K562 (cell line): Measurements from ENCODE around the gene KIF9. TPM values are rescaled to one million over a fixed set of nuclear protein-coding genes. Genes with fewer than 3 reads are reported as not detected.

Source experiments
- CHD4 ChIP-seq: fragments of 200-600 bp; sonication (generic); IDR thresholded peaks from 3 replicates; pipeline ENCODE4 v1.6.1; 2012; ENCODE audit warnings: low read depth, mild to moderate bottlenecking, mixed read lengths, low read length, inconsistent platforms; ENCODE audit not compliant: insufficient read depth, insufficient replicate concordance, poor library complexity, severe bottlenecking
- FOXK2 ChIP-seq, 2 experiments: fragments of 450-650 bp; IDR thresholded peaks in 1 of 2; conservative IDR thresholded peaks in 1 of 2; 2 replicates each; pipeline ENCODE4 v1.6.1; 2016; ENCODE audit warnings: low read depth in 2 of 2, mild to moderate bottlenecking in 1 of 2
- HNRNPLL ChIP-seq: fragments of 200-400 bp; formaldehyde crosslinking; IDR thresholded peaks from 2 replicates; pipeline ENCODE4 v1.6.1; 2017; ENCODE audit warnings: low read length, low read depth, mild to moderate bottlenecking; ENCODE audit not compliant: poor library complexity, severe bottlenecking
- HOXB6 ChIP-seq: fragments of 250-450 bp; sonication (Bioruptor Pico); IDR thresholded peaks from 2 replicates; pipeline ENCODE4 v1.5.1; 2022; ENCODE audit warnings: mild to moderate bottlenecking, borderline replicate concordance
- KLF1 ChIP-seq: fragments of 450-650 bp; IDR thresholded peaks from 2 replicates; pipeline ENCODE4 v1.6.1; 2016; ENCODE audit warnings: missing genetic modification characterization, missing compliant biosample characterization
- MLLT1 ChIP-seq, 2 experiments: fragments of 450-650 bp; IDR thresholded peaks; 2 replicates each; pipeline ENCODE4 v1.6.1; 2016
- MTA3 ChIP-seq: fragments of 450-650 bp; formaldehyde crosslinking; IDR thresholded peaks from 2 replicates; pipeline ENCODE4 v1.6.1; 2017; ENCODE audit warnings: mild to moderate bottlenecking, borderline replicate concordance
- MXI1 ChIP-seq: IDR thresholded peaks from 2 replicates; pipeline ENCODE4 v1.6.1; 2011; ENCODE audit warnings: low read depth, mild to moderate bottlenecking, improper control_type of control experiment, low read length
- NRF1 ChIP-seq, 2 experiments: fragments of 450-650 bp; IDR thresholded peaks in 1 of 2; conservative IDR thresholded peaks in 1 of 2; 2 replicates each; pipeline ENCODE4 v1.6.1; 2014; ENCODE audit warnings: mild to moderate bottlenecking in 2 of 2
- RAD21 ChIP-seq, 2 experiments: fragments of 250-450 bp in 1 of 2; fragments of 450-650 bp in 1 of 2; sonication (Bioruptor Pico) in 1 of 2; formaldehyde crosslinking in 1 of 2; IDR thresholded peaks in 1 of 2; conservative IDR thresholded peaks in 1 of 2; 2 replicates each; pipeline versions ENCODE4 v1.4.0 to v1.8.0; 2020 to 2022; ENCODE audit warnings: mild to moderate bottlenecking in 2 of 2, moderate library complexity in 1 of 2
- SIX5 ChIP-seq, 2 experiments: IDR thresholded peaks; 2 replicates each; pipeline ENCODE4 v1.6.1; 2011; ENCODE audit warnings: low read length in 2 of 2, borderline replicate concordance in 1 of 2, low read depth in 1 of 2, mild to moderate bottlenecking in 1 of 2, moderate library complexity in 1 of 2; ENCODE audit not compliant: insufficient read depth in 1 of 2
- SMAD1 ChIP-seq: fragments of 150-350 bp; IDR thresholded peaks from 2 replicates; pipeline ENCODE4 v1.6.1; 2014; ENCODE audit warnings: low read length, low read depth; ENCODE audit not compliant: partially characterized antibody
- TFAP4 ChIP-seq: sonication (generic); formaldehyde crosslinking; IDR thresholded peaks from 2 replicates; pipeline ENCODE4 v1.8.0; 2022; ENCODE audit warnings: missing genetic modification reagents, mild to moderate bottlenecking, moderate library complexity, borderline replicate concordance
- ZBTB11 ChIP-seq, 3 experiments: fragments of 200-800 bp in 1 of 3; fragments of 250-450 bp in 1 of 3; fragments of 450-650 bp in 1 of 3; sonication (Bioruptor Pico) in 1 of 3; sonication (Bioruptor generic) in 1 of 3; formaldehyde crosslinking in 1 of 3; IDR thresholded peaks; 2 replicates each; pipeline versions ENCODE4 v1.6.1 to v1.8.0; 2016 to 2022; ENCODE audit warnings: mild to moderate bottlenecking in 2 of 3, missing genetic modification characterization in 2 of 3, missing compliant biosample characterization in 1 of 3, moderate library complexity in 1 of 3
- ZBTB34 ChIP-seq: fragments of 250-450 bp; sonication (Bioruptor Pico); IDR thresholded peaks from 2 replicates; pipeline ENCODE4 v1.8.0; 2021; ENCODE audit warnings: mild to moderate bottlenecking, moderate library complexity
- polyA plus RNA-seq, 8 experiments: library from polyadenylated mRNA; depleted of rRNA in 4 of 8; stranded (reverse) in 5 of 8; unstranded in 3 of 8; fragments of >200 nt; fragmentation: Nextera tagmentation in 2 of 8; fragmentation: Illumina TruSeq in 1 of 8; extraction: Ambion mirVana in 2 of 8; extraction: Trizol in 1 of 8; gene quantifications; 2 replicates each; pipeline versions ENCODE4 v1.2.1 to v1.2.3, GENCODE V29; 2011 to 2014; ENCODE audit warnings: inconsistent platforms in 1 of 8, missing spikeins in 1 of 8
- total RNA-seq, 7 experiments: library from RNA; depleted of rRNA in 6 of 7; stranded (reverse); fragments of >200 nt in 6 of 7; fragmentation: Illumina TruSeq in 2 of 7; extraction: Trizol in 2 of 7; gene quantifications; 2 replicates each; pipeline versions ENCODE4 v1.2.1 to v1.2.3, GENCODE V29; 2011 to 2021; ENCODE audit warnings: low replicate concordance in 1 of 7

The KIF9 gene
- total and polyA plus RNA-seq, 9 of the 15 experiments (the other 6 are each of a cell fraction or from before 2014, with no cell fraction given) = 16.9 to 56.9 (median 25.0) TPM

GRCh38 chr3:47323431-47324277, 41.1 kb upstream of the KIF9 start (continued):
- TF ChIP-seq ZBTB11 (CRISPR knock-in tag; IDR thresholded peaks at IDR 0.05) (no peak), MXI1 (no peak), ZBTB34 (CRISPR knock-in tag) (no peak), KLF1 (tag) (no peak), RAD21 (CRISPR knock-in tag; conservative IDR thresholded peaks at IDR 0.05 in 1 of 2, IDR thresholded peaks at IDR 0.05 in 1 of 2) (no peak), SMAD1 (no peak), FOXK2 (conservative IDR thresholded peaks at IDR 0.05 in 1 of 2, IDR thresholded peaks at IDR 0.05 in 1 of 2; ENCODE audit: low read depth in 2 of 2) (no peak), TFAP4 (peak; percentile 43; the same call in 1 of the 2 replicates), MTA3 (no peak), CHD4 (no peak), MLLT1 (IDR thresholded peaks at IDR 0.05) (peak in 1 of 2 experiments; percentile 16; a peak in 1 of 4 replicates), NRF1 (conservative IDR thresholded peaks at IDR 0.05 in 1 of 2, IDR thresholded peaks at IDR 0.05 in 1 of 2) (no peak), HOXB6 (CRISPR knock-in tag) (no peak), HNRNPLL (no peak), SIX5 (IDR thresholded peaks at IDR 0.05; ENCODE audit: borderline replicate concordance in 1 of 2, insufficient read depth in 1 of 2, low read depth in 1 of 2, low read length in 2 of 2) (no peak)
